H9 (cell line): ENCODE results near the gene SIX1. TPM values are rescaled to one million over a fixed set of nuclear protein-coding genes. Genes with fewer than 3 reads are reported as not detected.

Experiments
- DNase-seq: peaks from one replicate; pipeline ENCODE4 v3.0.0-alpha.2; 2017
- H2AFZ ChIP-seq: one replicate; pipeline ENCODE4 v1.6.1; 2013; ENCODE audit warnings: mild to moderate bottlenecking, low read length, control low read depth, moderate library complexity
- H2AK5ac ChIP-seq: 2 replicates; pipeline ENCODE4 v1.6.1; 2013; ENCODE audit warnings: low read length, control low read depth, mixed read lengths; ENCODE audit not compliant: insufficient read length
- H2BK120ac ChIP-seq: one replicate; pipeline ENCODE4 v1.6.1; 2013; ENCODE audit warnings: low read depth, mild to moderate bottlenecking, low read length, control low read depth, inconsistent platforms; ENCODE audit not compliant: poor library complexity, severe bottlenecking
- H2BK12ac ChIP-seq: 2 replicates; pipeline ENCODE4 v1.6.1; 2013; ENCODE audit warnings: low read length, control low read depth, mixed read lengths, low read depth; ENCODE audit not compliant: insufficient read length
- H2BK15ac ChIP-seq: 2 replicates; pipeline ENCODE4 v1.6.1; 2013; ENCODE audit warnings: low read depth, low read length, control low read depth
- H2BK20ac ChIP-seq: one replicate; pipeline ENCODE4 v1.6.1; 2013; ENCODE audit warnings: low read depth, mild to moderate bottlenecking, low read length, control low read depth, inconsistent platforms; ENCODE audit not compliant: poor library complexity, severe bottlenecking
- H2BK5ac ChIP-seq: 2 replicates; pipeline ENCODE4 v1.6.1; 2013; ENCODE audit warnings: low read length, control low read depth, mixed read lengths; ENCODE audit not compliant: insufficient read length
- H3K14ac ChIP-seq: 2 replicates; pipeline ENCODE4 v1.6.1; 2013; ENCODE audit warnings: low read length, control low read depth; ENCODE audit not compliant: insufficient read depth
- H3K18ac ChIP-seq: 2 replicates; pipeline ENCODE4 v1.6.1; 2013; ENCODE audit warnings: low read depth, mild to moderate bottlenecking, mixed read lengths, low read length, control low read depth; ENCODE audit not compliant: insufficient read length
- H3K23ac ChIP-seq: 2 replicates; pipeline ENCODE4 v1.6.1; 2013; ENCODE audit warnings: low read length, control low read depth, mixed read lengths, low read depth; ENCODE audit not compliant: insufficient read length
- H3K23me2 ChIP-seq: 2 replicates; pipeline ENCODE4 v1.6.1; 2013; ENCODE audit warnings: low read depth, mild to moderate bottlenecking, mixed read lengths, low read length, control low read depth; ENCODE audit not compliant: insufficient read length, poor library complexity, severe bottlenecking
- H3K27ac ChIP-seq: 2 replicates; pipeline ENCODE4 v1.5.1; 2013; ENCODE audit warnings: low read length, control low read depth, mixed read lengths, low read depth; ENCODE audit not compliant: insufficient read length
- H3K27me3 ChIP-seq: 2 replicates; pipeline ENCODE4 v1.6.1; 2013; ENCODE audit warnings: low read length, control low read depth, inconsistent platforms; ENCODE audit not compliant: insufficient read depth
- H3K4ac ChIP-seq: 2 replicates; pipeline ENCODE4 v1.6.1; 2013; ENCODE audit warnings: low read depth, mild to moderate bottlenecking, control low read depth, inconsistent platforms, low read length, moderate library complexity
- H3K4me1 ChIP-seq: 2 replicates; pipeline ENCODE4 v1.6.1; 2013; ENCODE audit warnings: low read length, control low read depth, inconsistent platforms; ENCODE audit not compliant: insufficient read depth
- H3K4me2 ChIP-seq: 2 replicates; pipeline ENCODE4 v1.6.1; 2013; ENCODE audit warnings: low read length, control low read depth, mixed read lengths; ENCODE audit not compliant: insufficient read length, insufficient read depth
- H3K56ac ChIP-seq: 2 replicates; pipeline ENCODE4 v1.6.1; 2013; ENCODE audit warnings: low read depth, mild to moderate bottlenecking, mixed read lengths, low read length, control low read depth; ENCODE audit not compliant: insufficient read length
- H3K79me1 ChIP-seq: 2 replicates; pipeline ENCODE4 v1.6.1; 2013; ENCODE audit warnings: low read depth, mild to moderate bottlenecking, moderate library complexity, low read length, control low read depth, inconsistent platforms; ENCODE audit not compliant: insufficient read depth, poor library complexity, severe bottlenecking
- H3K79me2 ChIP-seq: 2 replicates; pipeline ENCODE4 v1.6.1; 2013; ENCODE audit warnings: low read length, control low read depth, inconsistent platforms; ENCODE audit not compliant: insufficient read depth
- H3K9ac ChIP-seq: 2 replicates; pipeline ENCODE4 v1.6.1; 2013; ENCODE audit warnings: low read length, control low read depth, mixed read lengths; ENCODE audit not compliant: insufficient read length; ENCODE audit errors: extremely low read depth
- H3K9me3 ChIP-seq: one replicate; pipeline ENCODE4 v1.6.1; 2013; ENCODE audit warnings: low read depth, low read length, inconsistent platforms; ENCODE audit not compliant: control insufficient read depth
- H3T11ph ChIP-seq: one replicate; pipeline ENCODE4 v1.6.1; 2013; ENCODE audit warnings: mild to moderate bottlenecking, low read length, control low read depth, inconsistent platforms
- H4K20me1 ChIP-seq: one replicate; pipeline ENCODE4 v1.6.1; 2013; ENCODE audit not compliant: control insufficient read depth, insufficient read length, insufficient read depth
- H4K5ac ChIP-seq: 2 replicates; pipeline ENCODE4 v1.6.1; 2013; ENCODE audit warnings: low read depth, mild to moderate bottlenecking, mixed read lengths, low read length, control low read depth; ENCODE audit not compliant: insufficient read length
- H4K8ac ChIP-seq: replicated peaks from 2 replicates; pipeline ENCODE4 v1.6.1; 2013; ENCODE audit warnings: low read length, control low read depth, mixed read lengths, low read depth; ENCODE audit not compliant: insufficient read length
- H4K91ac ChIP-seq: 2 replicates; pipeline ENCODE4 v1.6.1; 2013; ENCODE audit warnings: low read depth, mild to moderate bottlenecking, moderate library complexity, mixed read lengths, low read length, control low read depth; ENCODE audit not compliant: insufficient read length
- H3K27ac Mint-ChIP-seq, 3 experiments: 2 replicates in 2 of 3; 3 replicates in 1 of 3; pipeline ENCODE4 v1.8.0; 2020 to 2021; ENCODE audit warnings: mixed read lengths in 3 of 3, mild to moderate bottlenecking in 1 of 3, moderate library complexity in 1 of 3
- H3K27me3 Mint-ChIP-seq: 2 replicates; pipeline ENCODE4 v1.8.0; 2021; ENCODE audit warnings: low read depth, mild to moderate bottlenecking, moderate library complexity, mixed read lengths
- H3K36me3 Mint-ChIP-seq, 3 experiments: 2 replicates in 2 of 3; 3 replicates in 1 of 3; pipeline ENCODE4 v1.8.0; 2020 to 2021; ENCODE audit warnings: low read depth in 3 of 3, mixed read lengths in 3 of 3; ENCODE audit not compliant: insufficient read depth in 1 of 3
- H3K4me1 Mint-ChIP-seq, 2 experiments: 2 replicates each; pipeline ENCODE4 v1.8.0; 2020; ENCODE audit warnings: mixed read lengths in 2 of 2
- H3K4me3 Mint-ChIP-seq, 2 experiments: 2 replicates in 1 of 2; 3 replicates in 1 of 2; pipeline ENCODE4 v1.8.0; 2020 to 2021; ENCODE audit warnings: mild to moderate bottlenecking in 2 of 2, mixed read lengths in 2 of 2, moderate library complexity in 1 of 2
- H3K9me3 Mint-ChIP-seq, 2 experiments: 2 replicates in 1 of 2; 3 replicates in 1 of 2; pipeline ENCODE4 v1.8.0; 2020; ENCODE audit warnings: mild to moderate bottlenecking in 2 of 2, mixed read lengths in 2 of 2, moderate library complexity in 1 of 2
- WGBS: extraction: QIAGEN DNeasy Blood & Tissue Kit; methylation state at CpG from one replicate; pipeline ENCODE4 v1.1.7; 2013; ENCODE audit warnings: missing lambda C conversion rate, low lambda C conversion rate, mixed read lengths; ENCODE audit not compliant: insufficient read length; ENCODE audit errors: extremely low coverage; 5-methylcytosine and 5-hydroxymethylcytosine counted together
- total RNA-seq: library from RNA; stranded (reverse); gene quantifications from 2 replicates; pipeline ENCODE4 v1.2.1, GENCODE V29; 2021
- TF ChIP-seq, protein P1 (sequence below): fragments of 200-600 bp; sonication (generic); conservative IDR thresholded peaks from 3 replicates; pipeline ENCODE4 v1.8.0; 2021; ENCODE audit warnings: antibody characterized with exemption, mild to moderate bottlenecking

Gene SIX1
- total RNA-seq, 1 experiment from 2014 or later, result 0.17 TPM

DNA sequence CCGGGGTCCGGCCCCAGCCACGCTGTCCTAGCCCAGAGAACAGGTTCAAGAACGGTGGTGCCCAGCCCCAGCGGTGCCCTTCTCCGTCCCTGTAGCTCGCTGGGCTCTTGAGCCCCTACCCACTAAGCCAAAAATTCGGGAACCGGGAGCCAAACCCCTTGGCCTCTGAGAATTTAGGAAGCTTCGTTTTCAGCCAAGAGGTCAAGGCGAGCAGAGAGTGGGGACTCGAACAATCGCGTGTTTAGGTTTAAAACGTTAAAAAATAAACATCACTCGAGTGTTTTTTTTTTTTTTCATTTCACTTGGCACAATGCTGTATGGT lies 6.2 kb downstream of the SIX1 start:
- Histone ChIP-seq H2BK15ac (no peak overlapping the region), H4K20me1 (no peaks in the 10 kb centered on the region), H3K4me2 (peak overlapping the region; percentile 39), H3K56ac (no peak overlapping the region), H3K9ac (no peak overlapping the region), H2BK120ac (no peak overlapping the region), H4K5ac (no peak overlapping the region), H3K9me3 (no peaks in the 10 kb centered on the region), H2BK12ac (no peak overlapping the region), H2BK5ac (no peak overlapping the region), H3K18ac (no peak overlapping the region), H3K23ac (no peak overlapping the region), H3K27ac (no peak overlapping the region), H3T11ph (no peak overlapping the region), H2AK5ac (no peak overlapping the region), H3K4me1 (peaks cover 4% of the 10 kb centered on the region), H4K91ac (no peak overlapping the region), H3K27me3 (peaks cover 70% of the 10 kb centered on the region), H4K8ac (no peak overlapping the region), H3K23me2 (peaks cover 1% of the 10 kb centered on the region), H3K4ac (no peak overlapping the region), H3K14ac (no peak overlapping the region; the same call in 1 of the 2 replicates), H2AFZ (no peak overlapping the region), H3K79me1 (no peaks in the 10 kb centered on the region), H3K79me2 (no peaks in the 10 kb centered on the region), H2BK20ac (no peak overlapping the region)
- no peak for DNase-seq
- Mint-ChIP-seq H3K9me3 (peaks cover 0 to 10% of the 10 kb centered on the region in 2 experiments; a peak in 4 of 5 replicates), H3K4me3 (peak overlapping the region; percentile 26 to 66; a peak in 4 of 5 replicates), H3K4me1 (peaks cover 39 to 77% of the 10 kb centered on the region in 2 experiments), H3K27me3 (peaks cover 100% of the 10 kb centered on the region), H3K27ac (no peak overlapping the region), H3K36me3 (no peaks in the 10 kb centered on the region; a peak in 2 of 7 replicates)
- TF ChIP-seq, protein P1, sequence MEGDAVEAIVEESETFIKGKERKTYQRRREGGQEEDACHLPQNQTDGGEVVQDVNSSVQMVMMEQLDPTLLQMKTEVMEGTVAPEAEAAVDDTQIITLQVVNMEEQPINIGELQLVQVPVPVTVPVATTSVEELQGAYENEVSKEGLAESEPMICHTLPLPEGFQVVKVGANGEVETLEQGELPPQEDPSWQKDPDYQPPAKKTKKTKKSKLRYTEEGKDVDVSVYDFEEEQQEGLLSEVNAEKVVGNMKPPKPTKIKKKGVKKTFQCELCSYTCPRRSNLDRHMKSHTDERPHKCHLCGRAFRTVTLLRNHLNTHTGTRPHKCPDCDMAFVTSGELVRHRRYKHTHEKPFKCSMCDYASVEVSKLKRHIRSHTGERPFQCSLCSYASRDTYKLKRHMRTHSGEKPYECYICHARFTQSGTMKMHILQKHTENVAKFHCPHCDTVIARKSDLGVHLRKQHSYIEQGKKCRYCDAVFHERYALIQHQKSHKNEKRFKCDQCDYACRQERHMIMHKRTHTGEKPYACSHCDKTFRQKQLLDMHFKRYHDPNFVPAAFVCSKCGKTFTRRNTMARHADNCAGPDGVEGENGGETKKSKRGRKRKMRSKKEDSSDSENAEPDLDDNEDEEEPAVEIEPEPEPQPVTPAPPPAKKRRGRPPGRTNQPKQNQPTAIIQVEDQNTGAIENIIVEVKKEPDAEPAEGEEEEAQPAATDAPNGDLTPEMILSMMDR, result no peak
- WGBS, result no CpG with 5 or more reads among the region's 16 CpGs
